GM19035 (cell line): Measurements from ENCODE around the gene SECTM1.
"Not testable (repeated sequence)": the region's sequence is repeated elsewhere in the genome, so short reads cannot be mapped to it uniquely, and the experiment has no call there.

Experiments used
- ATAC-seq: cut with Tn5 transposase; IDR thresholded peaks from one replicate; pipeline ENCODE4 v1.9.1; 2021; ENCODE audit not compliant: unreplicated experiment

The SECTM1 gene

GRCh38 chr17:82370471-82371332, 37.1 kb upstream of the SECTM1 start:
- no peak for ATAC-seq

GRCh38 chr17:82369211-82369610, 35.6 kb upstream of the SECTM1 start:
- ATAC-seq = no peak

GRCh38 chr17:82367724-82368524, 34.4 kb upstream of the SECTM1 start:
- no peak for ATAC-seq

- no peak for ATAC-seq
Measured at GRCh38 chr17:82366749-82367148, 33.2 kb upstream of the SECTM1 start.

- no peak for ATAC-seq
Measured at GRCh38 chr17:82365606-82366295, 32.2 kb upstream of the SECTM1 start.

DNA sequence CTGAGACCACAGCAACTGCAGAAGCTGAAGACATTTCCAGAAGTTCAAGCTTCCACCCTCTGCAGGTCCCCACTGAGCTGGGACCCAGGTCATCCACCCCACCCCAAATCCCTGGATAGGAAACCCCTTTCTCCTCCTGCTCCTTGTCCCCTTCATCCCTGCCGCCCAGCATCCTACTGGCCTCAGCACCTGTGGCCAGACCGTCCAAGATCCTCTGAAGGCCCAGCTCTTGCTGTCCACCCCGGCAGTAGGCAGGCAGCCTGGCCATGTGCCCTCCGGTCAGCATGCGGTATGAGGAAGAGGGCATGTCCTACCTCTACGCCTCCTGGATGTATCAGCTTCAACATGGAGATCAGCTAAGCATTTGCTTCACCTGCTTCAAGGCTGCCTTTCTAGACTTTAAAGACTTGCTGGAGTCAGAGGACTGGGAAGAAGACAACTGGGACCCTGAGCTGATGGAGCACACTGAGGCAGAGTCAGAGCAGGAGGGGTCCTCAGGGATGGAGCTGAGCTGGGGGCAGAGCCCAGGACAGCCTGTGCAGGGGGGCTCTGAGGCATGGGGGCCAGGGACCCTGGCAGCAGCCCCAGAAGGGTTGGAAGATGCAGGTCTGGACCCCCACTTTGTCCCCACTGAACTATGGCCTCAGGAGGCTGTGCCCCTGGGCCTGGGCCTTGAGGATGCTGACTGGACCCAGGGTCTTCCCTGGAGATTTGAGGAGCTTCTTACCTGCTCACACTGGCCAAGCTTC, 28.5 kb upstream of the SECTM1 start:
- no peak for ATAC-seq

GRCh38 chr17:82359451-82360074, 26.0 kb upstream of the SECTM1 start:
- ATAC-seq = not testable (repeated sequence)

- ATAC-seq = no peak
Measured at GRCh38 chr17:82358465-82359350, 25.1 kb upstream of the SECTM1 start, which contains the start of gene TEX19. Gene TEX19, plus strand, starts transcription at chr17:82359247. Its CDS starts 2,904 bp downstream, at chr17:82362151.

- ATAC-seq = no peak
Measured at GRCh38 chr17:82357394-82357793, 23.8 kb upstream of the SECTM1 start.

DNA sequence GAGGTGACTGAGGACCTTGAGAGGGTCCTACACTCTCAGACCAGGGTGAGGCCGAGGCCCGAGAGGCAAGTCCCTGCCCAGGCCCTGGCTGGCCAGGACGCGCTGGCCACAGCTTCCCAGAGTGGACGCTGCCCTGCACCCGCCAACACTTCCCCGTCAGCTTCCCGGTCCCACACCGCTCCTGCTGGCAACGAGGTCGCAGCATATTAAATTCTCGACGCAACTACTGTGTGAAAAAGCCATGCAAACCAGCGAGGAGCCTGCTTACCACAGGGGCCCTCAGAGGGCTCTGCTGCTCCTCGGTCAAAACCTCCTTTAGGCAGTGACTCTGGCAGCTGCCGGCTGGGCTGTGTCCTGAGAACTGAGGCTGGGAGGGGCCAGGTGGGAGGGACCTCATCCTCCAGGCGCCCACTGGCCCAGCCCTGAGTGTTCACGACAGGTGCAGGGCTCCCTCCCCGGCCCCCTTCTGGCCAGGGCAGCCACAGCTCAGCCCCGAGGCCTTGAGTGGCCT, 23.3 kb upstream of the SECTM1 start:
- ATAC-seq = no peak

DNA sequence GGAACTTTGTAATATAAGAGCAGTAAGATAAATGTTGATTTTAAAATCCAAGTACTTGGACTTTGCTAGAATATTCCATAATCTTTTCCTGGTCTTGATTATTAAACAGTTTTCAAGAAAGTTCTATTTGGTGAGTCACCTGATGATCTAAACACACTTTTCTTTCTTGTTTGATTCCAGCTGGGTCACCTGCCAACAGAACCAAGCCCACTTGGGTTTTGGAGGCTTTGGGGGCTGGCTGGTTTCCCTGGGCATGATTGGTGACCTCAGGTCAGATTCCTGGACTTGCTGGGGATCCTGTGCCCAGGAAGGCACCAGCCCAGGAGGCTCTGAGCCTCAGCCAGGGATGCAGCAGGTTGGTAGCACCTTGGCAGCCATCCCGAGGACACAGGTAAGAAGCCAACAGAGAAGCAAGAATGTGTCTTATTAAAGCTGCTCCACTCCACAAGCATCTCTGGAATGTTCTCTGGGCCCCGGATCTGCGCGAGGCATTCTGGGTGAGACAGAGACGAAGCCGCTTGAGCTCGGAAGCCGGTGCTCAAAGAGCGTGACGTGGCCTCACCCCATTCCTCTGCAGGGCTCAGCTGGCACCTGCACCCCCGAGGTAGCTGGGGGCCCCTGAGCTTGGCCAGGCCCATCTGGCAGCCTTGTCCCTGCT, 22.3 kb upstream of the SECTM1 start:
- ATAC-seq = no peak

GRCh38 chr17:82354804-82355308, 21.3 kb upstream of the SECTM1 start:
- ATAC-seq = no peak

- no peak for ATAC-seq
Measured at GRCh38 chr17:82353484-82353883, 19.9 kb upstream of the SECTM1 start.

DNA sequence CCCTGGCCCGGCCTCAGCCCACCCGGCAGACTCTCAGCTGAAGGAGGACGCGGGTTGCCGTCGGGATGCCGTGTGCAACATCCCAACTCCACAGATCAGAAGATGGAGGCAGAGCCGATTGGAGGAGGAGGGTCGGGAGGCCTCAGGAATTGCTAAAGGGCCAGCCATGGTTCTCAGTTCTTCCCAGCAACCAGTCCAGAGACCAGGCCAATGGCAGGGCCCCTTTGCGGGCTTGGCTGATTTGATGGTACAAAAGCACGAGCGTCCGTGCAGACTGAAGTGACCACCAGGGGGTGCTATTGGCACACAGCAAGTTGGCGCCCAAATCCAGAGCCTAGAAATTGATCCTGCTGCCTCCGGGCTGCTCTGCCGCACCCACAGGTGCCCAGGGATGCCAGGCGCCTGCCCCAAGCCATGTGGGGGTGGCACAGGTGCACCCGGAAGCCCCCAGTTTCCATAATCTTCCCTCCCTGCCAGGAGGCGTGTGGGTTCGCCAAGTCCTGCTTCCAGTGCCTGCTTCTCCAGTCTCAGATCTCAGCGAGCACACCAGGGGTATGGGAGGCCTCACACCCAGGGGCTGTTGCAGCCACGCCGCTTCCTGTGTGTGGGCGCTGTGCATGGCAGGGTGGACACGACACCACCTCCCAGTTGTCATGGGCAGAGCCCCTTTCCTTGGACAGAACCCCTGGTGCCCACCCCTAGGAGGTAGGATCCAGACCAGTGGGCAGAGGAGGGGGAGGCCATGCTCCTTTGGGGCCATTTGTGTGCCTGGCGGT, 18.3 kb upstream of the SECTM1 start:
- ATAC-seq = no peak

DNA sequence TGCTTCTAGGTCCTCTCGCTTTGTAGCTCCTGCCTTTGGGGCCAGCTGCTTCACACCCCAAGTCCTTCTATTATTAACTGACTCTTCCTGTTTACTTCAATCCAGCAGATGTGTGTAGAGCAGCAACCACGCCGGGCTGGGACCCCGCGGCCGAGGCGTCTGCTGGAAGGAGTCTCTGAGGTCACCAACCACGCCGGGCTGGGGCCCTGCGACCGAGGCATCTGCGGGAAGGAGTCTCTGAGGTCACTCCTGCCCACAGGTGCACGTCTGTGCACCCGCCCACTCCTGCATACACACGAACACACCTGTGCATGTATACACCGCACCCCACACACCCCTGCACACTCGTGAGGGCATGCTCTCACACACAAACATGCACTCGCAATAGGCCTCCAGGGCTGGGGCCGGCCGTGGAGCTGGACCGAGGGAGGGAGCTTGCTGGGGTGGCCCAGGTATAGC, 17.7 kb upstream of the SECTM1 start:
- ATAC-seq = no peak

DNA sequence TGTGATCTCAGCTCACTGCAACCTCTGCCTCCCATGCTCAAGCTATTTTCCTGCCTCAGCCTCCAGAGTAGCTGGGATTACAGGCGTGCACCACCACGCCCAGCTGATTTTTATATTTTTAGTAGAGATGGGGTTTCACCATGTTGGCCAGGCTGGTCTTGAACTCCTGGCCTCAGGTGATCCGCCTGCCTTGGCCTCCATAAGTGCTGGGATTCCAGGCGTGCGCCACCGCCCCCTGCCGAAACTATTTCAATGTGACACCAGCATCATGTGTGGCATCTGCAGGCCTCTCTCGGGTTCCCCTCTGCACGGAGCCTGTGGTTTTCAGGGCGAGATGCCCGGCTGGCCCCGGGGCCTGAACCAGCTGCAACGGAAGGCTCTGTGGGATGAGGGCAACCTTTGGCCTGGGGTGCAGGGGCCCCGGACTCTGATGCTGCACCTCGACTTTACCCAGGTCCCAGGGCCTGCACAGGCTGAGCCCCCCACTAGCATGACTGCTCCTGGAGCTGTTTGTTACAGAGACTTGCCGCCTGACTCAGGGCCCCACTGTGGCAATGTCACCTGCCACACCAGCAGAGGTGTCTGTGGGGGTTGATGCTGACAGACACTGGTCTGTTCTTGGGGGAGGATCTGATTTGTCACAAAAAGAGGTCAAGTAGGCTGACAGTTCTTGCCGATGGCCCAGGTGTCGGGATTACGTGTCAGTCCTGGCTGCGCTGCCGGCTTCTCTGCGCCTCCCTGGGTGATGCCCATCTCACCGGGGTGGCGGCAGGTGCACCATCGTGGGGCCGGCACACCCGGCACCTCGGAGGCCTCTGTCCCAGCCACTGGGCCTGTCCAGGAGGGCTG, 16.8 kb upstream of the SECTM1 start:
- ATAC-seq = no peak

DNA sequence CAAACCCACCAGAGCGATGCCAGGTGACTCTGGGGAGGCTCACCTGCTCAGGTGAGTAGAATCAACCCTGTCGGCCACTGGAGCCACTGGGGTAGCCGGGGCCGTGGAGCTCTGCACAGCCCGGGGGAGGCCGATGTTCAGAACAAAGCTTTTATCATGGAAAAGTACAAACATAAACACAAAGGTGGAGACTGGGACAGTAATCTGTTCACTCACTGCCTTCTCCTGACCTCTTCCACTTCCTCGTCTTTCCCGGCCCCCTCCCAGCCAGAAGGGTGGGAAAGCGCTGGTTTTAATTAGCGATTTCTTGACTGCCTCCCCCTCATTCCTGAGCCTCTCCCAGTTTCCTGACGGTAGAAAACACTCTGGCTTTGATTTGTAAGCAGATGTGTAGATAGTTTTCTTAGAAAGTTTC, 15.7 kb upstream of the SECTM1 start:
- no peak for ATAC-seq
